GM18909 (cell line): ENCODE measurements around the gene TIE1.

Source experiments
- ATAC-seq: cut with Tn5 transposase; IDR thresholded peaks from one replicate; pipeline ENCODE4 v1.9.1; 2021; ENCODE audit warnings: mild to moderate bottlenecking; ENCODE audit not compliant: unreplicated experiment, poor library complexity

Gene TIE1

GRCh38 chr1:43273708-43274107 lies 27.1 kb upstream of the TIE1 start:
- no peak for ATAC-seq

DNA sequence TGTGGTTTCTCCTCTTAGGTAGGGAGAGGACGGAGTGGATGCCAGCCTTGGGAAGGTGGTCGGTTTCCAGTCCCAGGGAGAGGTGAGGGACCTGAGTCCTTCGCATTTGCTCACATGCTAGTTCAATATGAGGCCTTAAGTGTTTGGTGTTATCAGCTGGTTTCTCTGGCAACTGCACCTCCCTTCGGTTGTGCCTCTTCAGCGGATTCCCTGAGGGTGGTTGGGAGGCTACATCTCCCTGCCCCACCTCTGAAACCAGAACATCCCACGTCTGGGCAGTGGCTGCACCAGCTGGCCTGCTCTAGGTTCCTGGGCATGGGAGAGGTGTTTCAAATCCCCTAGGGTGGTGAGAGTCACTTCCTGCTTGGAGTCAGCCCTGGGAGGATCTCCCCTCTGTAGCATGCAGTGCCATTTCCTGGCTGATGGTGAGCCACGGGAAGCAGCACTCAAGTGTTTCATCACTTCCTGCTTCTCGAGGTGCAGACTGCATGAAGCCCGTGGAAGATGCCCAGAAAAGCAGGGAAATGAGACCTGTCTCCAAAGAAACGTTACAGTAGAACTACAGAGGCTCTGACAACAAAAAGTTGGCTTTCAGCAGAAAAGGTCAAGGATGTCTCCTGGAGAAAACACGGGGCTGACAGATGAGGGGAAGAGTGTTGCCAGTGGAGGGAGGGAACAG lies 26.5 kb upstream of the TIE1 start:
- ATAC-seq = no peak

GRCh38 chr1:43274804-43275180 lies 26.0 kb upstream of the TIE1 start:
- no peak for ATAC-seq

DNA sequence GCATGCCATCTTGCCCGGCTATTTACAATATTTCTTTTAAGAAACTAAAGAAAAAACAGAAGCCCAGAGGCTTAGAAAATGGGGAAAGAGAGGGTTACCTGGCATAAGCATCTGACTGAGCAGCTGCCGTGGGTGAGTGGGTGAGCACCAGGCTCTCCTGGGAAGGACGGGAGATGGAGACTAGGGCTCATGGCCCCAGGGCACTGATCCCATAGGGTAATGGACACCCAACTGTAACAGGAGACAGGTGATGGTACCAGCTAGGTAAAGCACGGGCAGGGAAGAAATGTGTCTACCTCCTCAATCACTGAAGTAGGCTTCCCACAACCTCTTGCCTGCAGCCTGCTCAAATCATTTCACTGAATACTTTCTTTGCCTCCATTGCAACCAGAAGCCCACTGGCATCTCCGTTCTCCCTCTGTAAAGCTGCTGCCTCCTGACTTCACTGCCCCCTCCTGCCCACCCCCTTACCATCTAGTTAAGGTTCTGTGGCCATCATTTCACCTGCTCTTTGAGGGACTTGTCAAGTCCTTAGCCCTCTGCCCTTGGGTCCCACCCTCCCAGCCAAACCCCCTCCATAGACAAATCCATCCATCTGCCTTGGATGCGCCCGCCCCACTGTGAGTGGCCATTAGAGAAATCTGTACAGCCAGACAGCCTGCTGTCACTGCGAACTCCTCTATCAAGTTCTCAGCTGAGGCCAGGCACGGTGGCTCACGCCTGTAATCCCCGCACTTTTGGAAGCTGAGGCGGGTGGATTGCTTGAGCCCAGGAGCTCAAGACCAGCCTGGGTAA lies 24.8 kb upstream of the TIE1 start:
- no peak for ATAC-seq

GRCh38 chr1:43276673-43277072 lies 24.1 kb upstream of the TIE1 start:
- ATAC-seq = no peak

DNA sequence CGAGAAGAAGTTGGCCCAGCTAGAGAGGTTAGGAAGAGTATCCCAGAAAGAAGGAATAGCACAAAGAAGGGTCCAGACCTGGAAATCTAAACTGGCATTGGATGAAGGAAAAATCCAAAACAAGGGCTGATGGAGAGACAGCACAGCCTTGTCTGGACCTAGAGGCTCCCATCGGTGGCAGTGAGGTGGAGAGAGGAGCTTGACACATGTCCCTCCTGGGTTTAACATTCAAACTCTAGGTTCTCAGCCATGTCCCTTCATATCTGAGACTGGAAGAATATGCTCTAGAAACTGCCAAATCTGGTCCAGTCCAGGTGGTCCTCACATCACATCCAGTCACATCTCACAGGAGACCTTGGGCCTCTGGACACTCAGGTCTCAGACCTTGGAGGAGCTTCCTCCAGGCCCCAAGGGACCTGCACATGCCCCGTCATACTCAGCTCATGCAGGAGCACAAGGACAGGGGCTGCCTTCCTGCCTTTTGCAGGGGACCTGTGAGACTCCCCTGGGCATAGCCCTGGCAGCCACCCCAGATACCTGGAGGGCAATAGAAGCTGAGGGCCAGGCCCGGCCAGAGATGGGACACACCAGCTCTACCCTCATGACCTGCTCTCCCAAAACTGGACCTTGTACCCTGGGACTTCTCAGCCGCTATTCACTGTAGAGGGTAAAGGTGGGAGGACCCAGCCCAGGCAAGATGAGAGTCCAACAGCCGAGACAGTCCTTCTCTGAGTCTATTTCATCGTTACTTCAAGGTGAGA lies 23.5 kb upstream of the TIE1 start:
- no peak for ATAC-seq

DNA sequence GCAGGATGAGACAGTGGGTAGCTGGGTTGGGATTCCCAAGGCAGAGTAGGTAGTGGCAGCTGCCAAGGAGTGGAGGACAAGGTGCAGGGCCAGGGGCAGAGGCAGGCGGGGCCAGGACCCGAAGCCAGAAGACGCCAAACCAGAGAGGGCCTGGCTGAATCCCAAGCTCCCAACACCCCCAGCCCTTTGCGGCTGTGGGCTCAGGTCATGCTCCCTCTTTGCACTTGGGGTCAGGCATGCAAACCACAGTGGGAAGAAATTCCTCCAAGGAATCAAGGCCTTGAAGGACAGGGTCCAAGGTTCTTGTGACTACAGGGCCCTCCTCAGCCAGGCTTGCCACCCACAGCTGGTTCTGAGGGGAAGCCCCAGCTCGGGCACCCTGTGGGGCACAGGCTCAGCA lies 21.6 kb upstream of the TIE1 start:
- no peak for ATAC-seq

- ATAC-seq = no peak
These were observed 21.1 kb upstream of the TIE1 start for GRCh38 chr1:43279666-43280065.

- ATAC-seq = no peak
These were observed 20.1 kb upstream of the TIE1 start for GRCh38 chr1:43280692-43281091.

- ATAC-seq = no peak
These were observed 18.3 kb upstream of the TIE1 start for GRCh38 chr1:43282220-43283195.

DNA sequence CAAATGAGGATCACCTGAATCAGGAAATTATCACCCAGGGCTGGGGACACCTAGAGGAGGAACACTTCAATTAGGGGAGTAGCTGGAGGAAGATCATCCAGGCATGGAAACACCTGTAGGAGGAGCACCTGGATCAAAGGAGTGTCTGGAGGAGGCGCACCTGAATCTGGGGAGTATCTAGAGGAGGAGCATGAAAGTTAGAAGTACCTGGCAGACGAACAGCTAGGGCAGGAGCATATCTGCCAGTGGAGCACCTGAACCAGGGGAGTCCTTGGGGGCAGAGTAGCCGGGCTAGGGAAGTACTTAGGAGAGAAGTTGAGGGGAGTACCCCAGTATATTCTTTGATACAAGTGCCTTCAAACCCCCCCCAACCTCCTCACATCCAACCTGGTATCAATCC lies 16.7 kb upstream of the TIE1 start:
- no peak for ATAC-seq

DNA sequence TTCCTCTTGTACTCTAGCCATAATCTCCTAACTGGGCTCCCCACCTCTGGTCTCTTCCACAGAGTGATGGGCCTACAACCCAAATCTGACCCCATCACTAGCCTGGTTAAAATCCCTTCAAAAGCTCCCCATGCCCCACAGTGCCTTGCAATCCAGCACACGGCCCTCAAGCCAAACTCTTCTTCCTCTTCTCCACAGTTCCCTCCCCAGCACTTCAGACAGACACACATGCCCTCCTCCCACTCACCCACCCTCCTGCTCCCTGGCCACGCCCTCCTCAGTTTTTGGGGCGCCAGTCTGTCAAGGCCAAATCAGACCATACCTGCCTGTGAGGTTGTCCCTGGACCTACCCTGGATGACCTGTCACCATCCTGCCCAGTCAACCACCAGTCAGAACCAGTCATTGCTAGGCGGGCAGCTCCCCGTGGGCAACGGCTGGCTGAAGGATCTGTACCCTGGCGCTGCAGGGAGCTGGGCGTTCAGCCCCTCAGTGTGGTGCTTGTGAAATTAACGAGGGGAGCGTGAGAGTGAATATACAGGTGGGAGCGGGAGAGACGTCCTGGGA lies 16.2 kb upstream of the TIE1 start:
- no peak for ATAC-seq

DNA sequence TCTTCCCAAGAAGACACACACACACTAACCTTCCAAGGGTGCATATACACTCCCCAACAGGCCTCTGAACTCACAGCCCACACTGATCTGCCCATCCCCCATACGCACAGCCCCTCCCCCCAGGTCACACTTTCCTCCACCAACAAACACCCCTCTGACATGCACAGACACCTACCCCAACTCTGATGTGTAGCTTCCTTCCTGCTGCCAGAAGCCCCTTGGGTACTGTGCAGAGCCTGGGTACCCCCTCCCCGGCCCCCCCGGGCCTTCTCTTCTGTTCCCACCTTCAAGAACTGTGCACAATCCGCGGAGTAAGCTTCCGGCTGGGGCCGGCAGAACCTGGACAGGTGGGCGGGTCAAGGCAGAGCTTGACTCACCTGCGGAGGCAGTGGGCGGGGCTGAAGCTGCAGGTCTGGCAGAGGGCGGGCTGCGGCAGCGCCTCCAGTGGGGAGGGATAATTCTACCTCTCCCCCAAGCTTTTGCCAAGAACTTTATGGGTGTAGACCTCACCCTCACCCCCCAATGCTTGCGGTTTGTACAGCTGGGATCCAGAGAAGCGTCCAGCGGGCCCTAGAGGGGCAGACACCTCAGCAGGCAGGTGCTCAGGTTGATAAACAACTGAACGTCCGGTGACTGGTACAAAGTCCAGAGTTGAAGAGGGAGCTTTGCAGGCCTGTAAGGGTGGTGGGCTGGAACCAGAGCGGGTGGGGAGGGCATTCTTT lies 15.4 kb upstream of the TIE1 start, which contains the start of gene C1orf210:
Gene C1orf210, minus strand, starts transcription at position 313 of the 722 bp plus-strand sequence. CDS start 2,311 bp downstream, outside the sequence.
- no peak for ATAC-seq

DNA sequence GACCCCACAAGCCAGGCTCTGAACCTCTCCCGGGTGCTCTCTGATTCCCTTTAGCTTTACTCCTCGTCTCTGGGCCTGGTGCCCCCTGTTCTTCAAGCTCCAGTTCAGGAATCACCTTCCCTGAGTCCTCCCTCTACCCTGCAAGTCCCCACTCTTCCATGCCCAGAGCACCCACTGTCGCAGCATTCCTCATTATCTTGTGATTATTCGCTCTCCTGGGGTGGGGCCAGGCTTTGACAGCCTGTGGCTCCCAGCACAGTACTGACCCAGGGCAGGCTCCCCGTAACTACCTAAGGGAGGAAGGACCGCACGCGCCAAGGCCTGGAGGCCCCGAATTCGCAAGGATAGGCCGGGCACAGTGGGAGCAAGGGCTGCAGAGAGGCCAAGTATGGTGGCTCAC lies 14.7 kb upstream of the TIE1 start:
- ATAC-seq = no peak

- ATAC-seq = no peak
These were observed 14.2 kb upstream of the TIE1 start for GRCh38 chr1:43286533-43286932.

GRCh38 chr1:43288058-43288784 lies 12.6 kb upstream of the TIE1 start:
- no peak for ATAC-seq

DNA sequence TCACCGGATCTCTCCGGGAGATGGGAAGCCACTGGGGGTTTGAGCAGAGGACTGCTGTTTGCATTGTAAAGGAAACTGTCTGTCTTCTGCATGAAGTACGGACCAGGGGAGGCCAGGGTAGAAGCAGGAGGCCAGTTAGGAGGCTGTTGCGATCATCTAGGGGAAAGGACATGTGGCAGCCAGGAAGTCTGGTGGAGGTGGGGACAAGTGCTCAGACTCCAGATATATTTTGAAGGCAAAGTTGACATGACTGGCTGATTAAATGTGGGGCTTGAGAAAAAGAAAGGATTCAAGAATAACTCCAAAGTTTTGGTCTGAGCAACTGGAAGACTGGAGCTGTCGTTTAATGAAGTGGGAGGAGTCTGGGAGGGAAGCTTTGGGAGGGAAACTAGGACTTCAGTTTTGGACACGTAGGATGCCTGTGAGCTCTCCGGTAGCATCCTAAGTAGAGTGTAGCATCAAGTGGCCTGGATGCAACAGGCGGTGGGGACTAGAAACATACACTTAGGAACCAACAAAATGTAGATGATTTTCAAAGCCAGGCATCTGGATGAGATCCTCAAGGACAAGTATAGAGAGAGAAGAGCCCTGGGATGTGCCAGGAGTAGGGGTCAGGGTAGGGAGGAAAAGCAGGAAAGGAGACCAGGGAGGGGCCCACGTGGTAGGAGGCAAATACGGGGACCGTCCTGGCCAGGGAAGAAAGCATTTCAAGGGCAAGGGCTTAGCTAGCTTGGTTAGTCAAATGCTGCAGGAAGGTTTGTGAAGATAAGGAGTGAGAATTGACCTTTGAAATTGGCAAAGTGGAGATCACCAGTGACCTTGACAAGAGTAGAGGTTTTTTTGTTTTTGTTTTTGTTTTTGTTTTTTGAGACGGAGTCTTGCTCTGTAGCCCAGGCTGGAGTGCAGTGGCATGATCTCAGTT lies 11.7 kb upstream of the TIE1 start:
- no peak for ATAC-seq
